Myometrial cell (primary cell): ENCODE measurements around the gene LRPPRC. TPM values are rescaled to one million over a fixed set of nuclear protein-coding genes. Genes with fewer than 3 reads are reported as not detected.

Source experiments
- total RNA-seq: library from RNA; depleted of rRNA; stranded (reverse); fragments of >200 nt; gene quantifications from 2 replicates; pipeline ENCODE4 v1.2.3, GENCODE V29; 2015

Gene LRPPRC
- total RNA-seq = 40.1 and 49.6 TPM in 2 replicates

GRCh38 chr2:43995733-43996533, at the start of gene LRPPRC:
Gene LRPPRC, minus strand, starts transcription at chr2:43995989. Its CDS starts 42 bp downstream, at chr2:43995947.

GRCh38 chr2:43838560-43839267, 157.1 kb downstream of the LRPPRC start, which contains the start of the genes ABCG5 and ABCG8:
Gene ABCG5, minus strand, starts transcription at chr2:43838839. Its CDS starts 160 bp downstream, at chr2:43838679.
Gene ABCG8, plus strand, starts transcription at chr2:43838971. Its CDS starts 83 bp downstream, at chr2:43839054.

Other genes with a start within 250 kb of the LRPPRC start
- 13.8 and 37.4 TPM in 2 replicates for gene DYNC2LI1, start 221.9 kb downstream of the LRPPRC start, total RNA-seq
- gene ABCG5, start 157.2 kb downstream of the LRPPRC start, total RNA-seq = not detected in 2 replicates
- gene ABCG8, start 157.0 kb downstream of the LRPPRC start, total RNA-seq = not detected in 2 replicates
- gene PPM1B, start 172.9 kb upstream of the LRPPRC start, total RNA-seq = 8.1 and 12.8 TPM in 2 replicates